Gastroesophageal sphincter (tissue), 3 donors: ENCODE data around the gene KIAA2012.

Experiments
- CTCF ChIP-seq, 4 experiments: fragments of 200-600 bp in 2 of 4; fragments of 450-650 bp in 2 of 4; sonication (generic) in 1 of 4; IDR thresholded peaks; one replicate each; pipeline ENCODE4 v1.5.1; 2017 to 2019; ENCODE audit warnings: antibody characterized with exemption in 4 of 4, mild to moderate bottlenecking in 2 of 4, moderate library complexity in 2 of 4
- POLR2A ChIP-seq, 2 donors: fragments of 450-650 bp; IDR thresholded peaks; one replicate each; pipeline ENCODE4 v1.6.1; 2017; ENCODE audit warnings: antibody characterized with exemption in 2 of 2, mild to moderate bottlenecking in 2 of 2, moderate library complexity in 1 of 2
- POLR2AphosphoS5 ChIP-seq: sonication (generic); formaldehyde crosslinking; IDR thresholded peaks from one replicate; pipeline ENCODE4 v1.6.1; 2017; ENCODE audit warnings: antibody characterized with exemption

- no peak for TF ChIP-seq CTCF (IDR thresholded peaks at IDR 0.05)
- TF ChIP-seq POLR2A (IDR thresholded peaks at IDR 0.05): no peak
- no peak for TF ChIP-seq POLR2AphosphoS5
Observed at GRCh38 chr2:202169131-202169530, 96.1 kb downstream of the KIAA2012 start.
